ENCODE data around the gene NOX4. TPM values are rescaled to one million over a fixed set of nuclear protein-coding genes. Genes with fewer than 3 reads are reported as not detected.
A peak's percentile ranks its signal among the peaks of the same experiment; 100 is the strongest.

The NOX4 gene
- total RNA-seq, 2 donors from 2014 or later: 2.7 to 6.0 TPM

DNA sequence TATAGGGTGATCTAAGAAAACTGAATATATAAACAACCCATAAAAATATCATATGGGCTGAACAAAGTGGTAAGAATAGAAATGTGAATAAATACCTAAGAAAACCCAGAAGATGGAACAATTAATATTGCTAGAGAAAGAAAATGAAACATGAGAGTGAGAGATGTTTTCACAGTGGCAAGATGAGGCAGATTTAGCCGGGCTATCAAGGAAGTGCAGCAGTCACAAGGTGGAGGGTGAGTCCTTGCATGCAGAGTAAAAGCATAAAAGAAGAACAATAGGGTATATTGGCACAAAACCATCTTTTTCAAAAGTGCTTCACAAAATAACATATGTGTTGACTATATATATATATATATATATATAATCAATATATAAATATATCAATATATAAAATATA is 49.6 kb downstream of the NOX4 start:
- Mint-ChIP-seq H3K9me3 (peaks cover 6% of the 10 kb centered on the region), H3K27me3 (ENCODE audit: insufficient read depth) (no peaks in the 10 kb centered on the region), H3K27ac (no peak overlapping the region), H3K36me3 (ENCODE audit: low read depth) (peaks cover 10% of the 10 kb centered on the region), H3K4me3 (no peak overlapping the region), H3K4me1 (no peaks in the 10 kb centered on the region)
- no peak for TF ChIP-seq CTCF (conservative IDR thresholded peaks at IDR 0.05)
- no peak overlapping the region for H3K27ac ChIP-seq (ENCODE audit: low read depth, low read length)
- peaks cover 7% of the 10 kb centered on the region for H3K9me3 ChIP-seq (ENCODE audit: control insufficient read depth, low read length)
- no peaks in the 10 kb centered on the region for H3K27me3 ChIP-seq (ENCODE audit: control insufficient read depth, insufficient read depth, low read length, poor library complexity, severe bottlenecking)
- H3K9ac ChIP-seq (ENCODE audit: extremely low read depth, low read length, poor library complexity, severe bottlenecking): no peak overlapping the region
- no peak for DNase-seq
- no peaks in the 10 kb centered on the region for H3K4me1 ChIP-seq (ENCODE audit: control insufficient read depth, insufficient read depth, low read length)
- no peaks in the 10 kb centered on the region for H3K36me3 ChIP-seq (ENCODE audit: control insufficient read depth, insufficient read depth, low read length)
- WGBS, 2 experiments (ENCODE audit: insufficient coverage in 1 of 2, insufficient read length in 1 of 2): 90 to 100% methylated on average over 1 of the region's 1 CpG
- no peak overlapping the region for H3K4me3 ChIP-seq (ENCODE audit: low read length)

GRCh38 chr11:89437317-89437716 is 53.9 kb downstream of the NOX4 start:
- Histone ChIP-seq H3K36me3 (ENCODE audit: control insufficient read depth, insufficient read depth, low read length) (no peaks in the 10 kb centered on the region), H3K27ac (ENCODE audit: low read depth, low read length) (no peak overlapping the region), H3K9ac (ENCODE audit: extremely low read depth, low read length, poor library complexity, severe bottlenecking) (no peak overlapping the region), H3K4me1 (ENCODE audit: control insufficient read depth, insufficient read depth, low read length) (no peaks in the 10 kb centered on the region), H3K4me3 (ENCODE audit: low read length) (no peak overlapping the region), H3K27me3 (ENCODE audit: control insufficient read depth, insufficient read depth, low read length, poor library complexity, severe bottlenecking) (no peaks in the 10 kb centered on the region), H3K9me3 (ENCODE audit: control insufficient read depth, low read length) (no peaks in the 10 kb centered on the region)
- Mint-ChIP-seq H3K27ac (no peak overlapping the region), H3K9me3 (no peaks in the 10 kb centered on the region), H3K4me1 (no peaks in the 10 kb centered on the region), H3K4me3 (no peak overlapping the region), H3K36me3 (ENCODE audit: low read depth) (no peaks in the 10 kb centered on the region), H3K27me3 (ENCODE audit: insufficient read depth) (no peaks in the 10 kb centered on the region)
- 83 to 94% methylated on average over 1 of the region's 1 CpG for WGBS, 2 experiments (ENCODE audit: insufficient coverage in 1 of 2, insufficient read length in 1 of 2)
- TF ChIP-seq CTCF (conservative IDR thresholded peaks at IDR 0.05): peak; percentile 53
- peak; percentile 55 for DNase-seq

DNA sequence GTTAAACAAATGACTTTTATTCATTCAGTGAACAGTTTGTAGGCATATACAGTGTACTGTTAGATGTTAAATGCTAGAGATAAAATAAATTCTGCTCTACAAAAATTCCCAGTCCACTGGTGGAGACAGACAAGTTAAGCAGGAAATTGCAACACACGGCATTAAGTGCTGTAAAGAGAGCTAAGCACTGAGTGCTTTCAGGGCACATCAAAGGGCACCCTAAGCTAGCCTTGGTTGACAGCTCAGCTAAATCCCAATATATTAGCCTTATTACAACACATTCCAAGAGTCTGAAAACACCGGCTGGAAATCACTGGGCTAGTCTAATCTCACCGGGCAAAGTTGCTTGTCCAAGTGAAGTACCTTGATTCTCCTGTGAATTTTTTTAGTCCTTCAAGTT is 55.1 kb downstream of the NOX4 start:
- DNase-seq: peak; percentile 38
- Histone ChIP-seq H3K27ac (ENCODE audit: low read depth, low read length) (no peak overlapping the region), H3K36me3 (ENCODE audit: control insufficient read depth, insufficient read depth, low read length) (no peaks in the 10 kb centered on the region), H3K9ac (ENCODE audit: extremely low read depth, low read length, poor library complexity, severe bottlenecking) (no peak overlapping the region), H3K9me3 (ENCODE audit: control insufficient read depth, low read length) (no peaks in the 10 kb centered on the region), H3K4me3 (ENCODE audit: low read length) (no peak overlapping the region), H3K4me1 (ENCODE audit: control insufficient read depth, insufficient read depth, low read length) (no peaks in the 10 kb centered on the region), H3K27me3 (ENCODE audit: control insufficient read depth, insufficient read depth, low read length, poor library complexity, severe bottlenecking) (no peaks in the 10 kb centered on the region)
- no peak for TF ChIP-seq CTCF (conservative IDR thresholded peaks at IDR 0.05)
- Mint-ChIP-seq H3K27me3 (ENCODE audit: insufficient read depth) (no peaks in the 10 kb centered on the region), H3K27ac (no peak overlapping the region), H3K4me3 (no peak overlapping the region), H3K4me1 (no peaks in the 10 kb centered on the region), H3K9me3 (no peaks in the 10 kb centered on the region), H3K36me3 (ENCODE audit: low read depth) (peaks cover 2% of the 10 kb centered on the region)
- 69 to 85% methylated on average over 2 to 3 of the region's 3 CpGs for WGBS, 2 experiments (ENCODE audit: insufficient coverage in 1 of 2, insufficient read length in 1 of 2)

Measured in endodermal cell (in vitro differentiated cells).